HK-2 (cell line): Measurements from ENCODE around the gene ZNF333.
"Not testable (repeated sequence)": the region's sequence is repeated elsewhere in the genome, so short reads cannot be mapped to it uniquely, and the experiment has no call there.

Experiments
- DNase-seq: peaks from one replicate; pipeline ENCODE4 v3.0.0-alpha.2; 2018; ENCODE audit not compliant: unreplicated experiment

Gene ZNF333

DNA sequence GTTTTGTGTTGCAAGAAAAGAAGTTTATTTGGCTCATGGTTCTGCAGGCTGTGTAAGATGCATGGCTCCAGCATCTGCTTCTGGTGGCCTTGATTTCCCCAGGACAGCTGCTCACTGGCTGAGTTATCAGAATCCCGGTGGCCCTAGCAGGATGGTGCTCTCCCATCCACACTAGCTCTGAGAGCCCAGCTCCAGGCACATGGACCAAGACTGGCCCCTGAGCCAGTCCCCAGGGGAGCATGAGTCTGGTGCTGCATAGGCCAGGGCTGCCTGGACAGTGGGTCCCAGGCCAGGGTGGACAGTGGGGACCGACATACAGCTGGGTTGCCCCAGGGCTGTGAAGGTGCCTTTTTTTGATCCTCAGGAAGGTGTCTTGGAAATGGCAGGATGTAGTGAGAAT, 78.2 kb downstream of the ZNF333 start:
- no peak for DNase-seq

DNA sequence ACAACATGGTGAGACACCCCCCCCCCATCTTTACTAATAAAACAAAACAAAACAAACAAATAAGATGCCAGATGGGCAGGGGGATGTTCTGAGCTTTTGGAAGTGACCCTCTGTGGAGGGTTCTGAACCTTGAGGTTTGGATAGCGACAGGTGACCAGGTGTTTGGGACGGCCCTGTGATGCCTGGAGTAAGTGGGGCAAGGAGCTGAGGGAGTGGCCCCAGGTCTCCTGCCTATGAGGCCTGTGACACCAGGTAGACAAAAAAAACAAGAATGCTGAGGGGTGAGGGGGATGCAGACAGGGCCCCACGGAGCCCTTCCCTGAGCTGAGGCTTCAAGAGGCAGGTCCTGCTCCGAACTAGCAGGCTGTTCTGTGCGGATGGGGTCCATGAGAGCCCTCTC, 79.4 kb downstream of the ZNF333 start:
- DNase-seq, result no peak

DNA sequence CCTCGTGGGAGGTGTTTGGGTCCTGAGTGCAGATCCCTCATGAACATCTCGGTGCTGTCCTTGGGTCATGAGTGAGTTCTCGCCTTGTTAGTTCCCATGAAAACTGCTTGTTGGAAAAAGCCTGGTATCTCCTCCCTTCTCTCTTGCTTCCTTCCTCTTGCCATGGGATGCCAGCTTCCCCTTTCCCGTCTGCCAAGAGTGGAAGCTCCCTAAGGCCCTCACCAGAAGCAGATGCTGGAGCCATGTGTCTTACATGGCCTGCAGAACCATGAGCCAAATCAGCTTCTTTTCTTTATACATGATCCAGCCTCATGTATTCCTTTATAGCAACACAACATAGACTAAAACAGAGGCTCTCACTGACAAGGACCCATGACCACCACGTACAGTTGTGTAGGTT, 80.3 kb downstream of the ZNF333 start:
- no peak for DNase-seq

DNA sequence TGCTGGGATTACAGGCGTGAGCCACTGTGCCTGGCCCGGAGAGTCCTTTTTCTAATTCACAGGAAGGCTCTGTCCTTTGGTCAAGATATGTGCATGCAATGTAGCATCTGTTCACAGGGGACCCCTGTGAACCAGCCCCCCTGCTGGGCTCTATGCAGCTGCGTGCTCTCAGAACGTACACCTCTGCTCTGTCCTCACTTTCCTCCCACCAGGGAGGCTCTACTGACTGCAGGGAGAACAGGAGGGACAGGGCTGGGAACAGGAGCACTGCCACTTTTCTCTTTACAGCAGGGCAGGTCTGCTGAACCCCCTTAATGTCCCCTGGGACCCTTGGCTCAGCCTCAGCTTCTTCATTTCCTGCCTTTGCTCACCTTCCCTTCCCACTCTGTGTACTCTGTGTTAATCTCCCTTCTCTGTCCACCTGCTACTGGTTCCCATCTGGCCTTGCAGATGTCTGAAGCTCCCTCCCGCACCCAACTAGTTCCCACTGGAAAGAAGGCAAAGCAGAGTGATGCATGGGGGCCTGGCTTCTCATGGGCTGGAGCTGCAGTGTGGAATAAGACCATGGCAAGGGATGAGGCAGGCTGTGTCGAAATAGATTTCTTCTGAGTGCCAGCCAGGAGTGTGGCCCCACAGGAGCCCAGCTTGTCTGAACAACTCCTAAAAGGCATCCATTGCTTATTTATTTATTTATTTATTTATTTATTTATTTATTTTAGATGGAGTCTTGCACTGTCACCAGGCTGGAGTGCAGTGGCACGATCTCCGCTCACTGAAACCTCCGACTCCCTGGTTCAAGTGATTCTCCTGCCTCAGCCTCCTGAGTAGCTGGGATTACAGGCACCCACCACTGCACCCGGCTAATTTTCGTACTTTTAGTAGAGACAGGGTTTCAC, 81.3 kb downstream of the ZNF333 start:
- no peak for DNase-seq

DNA sequence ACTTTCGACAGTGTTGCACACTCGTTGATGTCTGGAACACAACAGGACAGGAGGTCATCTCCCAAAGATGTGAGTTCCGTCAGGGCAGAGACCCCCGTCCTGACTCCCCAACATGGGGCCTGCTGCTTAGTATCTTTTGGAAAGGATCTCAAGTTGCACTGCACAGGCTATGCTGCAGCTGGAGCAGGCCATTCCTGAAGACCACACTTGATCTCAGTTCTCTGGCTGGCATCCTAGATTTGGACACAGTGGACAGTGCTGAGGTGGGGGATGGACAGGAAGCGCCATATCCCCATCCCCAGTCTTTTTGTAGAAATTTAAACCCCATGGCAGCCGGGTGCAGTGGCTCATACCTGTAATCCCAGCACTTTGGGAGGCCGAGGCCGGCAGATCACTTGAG, 82.6 kb downstream of the ZNF333 start:
- no peak for DNase-seq

DNA sequence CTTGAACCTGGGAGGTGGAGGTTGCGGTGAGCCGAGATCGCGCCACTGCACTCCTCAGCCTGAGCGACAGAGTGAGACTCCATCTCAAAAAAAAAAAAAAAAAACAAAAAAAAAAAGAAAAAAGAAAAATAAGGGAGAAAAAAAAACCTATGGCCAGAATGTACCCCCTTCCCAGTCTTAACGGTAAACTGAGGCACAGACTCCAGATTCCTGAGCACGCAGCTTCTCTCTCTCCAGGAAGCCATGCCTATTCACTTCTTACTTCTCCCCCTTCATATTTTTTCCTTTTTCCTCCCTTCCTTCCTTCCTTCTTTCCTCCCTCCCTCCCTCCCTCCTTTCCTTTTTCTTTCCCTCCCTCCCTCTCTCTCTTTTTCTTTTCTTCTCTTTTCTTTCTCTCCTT, 83.1 kb downstream of the ZNF333 start:
- no peak for DNase-seq

DNA sequence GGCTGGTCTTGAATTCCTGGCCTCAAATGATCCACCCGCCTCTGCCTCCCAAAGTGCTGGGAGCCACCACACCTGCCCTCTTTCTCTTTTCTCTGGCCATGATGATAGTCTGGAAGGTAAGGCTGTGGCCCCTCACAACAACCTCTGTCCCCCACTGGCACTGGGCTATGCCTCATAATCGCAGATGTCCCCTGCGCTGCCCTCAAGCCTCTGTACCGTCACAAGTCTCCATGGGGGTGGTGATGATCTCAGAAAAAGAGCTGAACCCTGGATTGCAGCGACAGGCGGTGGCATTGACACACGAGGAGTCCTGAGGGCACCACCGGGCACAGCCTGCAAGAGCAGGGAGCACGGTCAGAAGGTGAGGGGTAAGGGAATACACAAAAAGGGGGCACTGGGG, 83.9 kb downstream of the ZNF333 start:
- not testable (repeated sequence) for DNase-seq

DNA sequence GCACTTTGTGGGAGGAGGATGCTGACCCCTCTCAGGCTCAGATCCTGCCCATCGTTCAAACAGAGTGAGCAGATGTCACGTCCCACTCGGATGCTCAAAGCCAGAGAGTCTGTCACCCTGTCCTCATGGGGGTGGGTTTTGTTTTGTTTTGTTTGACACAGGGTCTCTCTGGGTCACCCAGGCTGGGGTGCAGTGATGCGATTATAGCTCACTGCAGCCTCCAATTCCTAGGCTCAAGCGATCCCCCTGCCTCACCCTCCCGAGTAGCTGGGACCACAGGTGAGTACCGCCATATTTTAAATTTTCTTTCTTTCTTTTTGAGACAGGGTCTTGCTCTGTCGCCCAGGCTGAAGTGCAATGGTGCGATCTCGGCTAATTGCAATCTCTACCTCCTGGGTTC, 84.5 kb downstream of the ZNF333 start:
- no peak for DNase-seq

DNA sequence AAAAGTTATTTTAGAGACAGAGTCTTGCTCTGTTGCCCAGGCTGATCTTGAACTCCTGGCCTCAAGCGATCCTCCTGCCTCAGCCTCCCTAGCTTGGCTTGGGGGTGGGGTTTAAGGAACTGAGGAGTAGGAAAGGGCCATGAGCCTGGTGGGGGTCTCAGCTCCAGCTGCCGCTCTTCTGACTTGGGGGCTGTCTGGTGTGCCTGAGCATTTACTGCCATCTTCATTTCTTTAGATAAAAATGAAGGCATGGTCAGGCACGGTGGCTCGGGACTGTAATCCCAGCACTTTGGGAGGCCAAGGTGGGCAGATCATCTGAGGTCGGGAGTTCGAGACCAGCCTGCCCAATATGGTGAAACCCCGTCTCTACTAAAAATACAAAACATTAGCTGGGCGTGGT, 85.5 kb downstream of the ZNF333 start:
- not testable (repeated sequence) for DNase-seq

DNA sequence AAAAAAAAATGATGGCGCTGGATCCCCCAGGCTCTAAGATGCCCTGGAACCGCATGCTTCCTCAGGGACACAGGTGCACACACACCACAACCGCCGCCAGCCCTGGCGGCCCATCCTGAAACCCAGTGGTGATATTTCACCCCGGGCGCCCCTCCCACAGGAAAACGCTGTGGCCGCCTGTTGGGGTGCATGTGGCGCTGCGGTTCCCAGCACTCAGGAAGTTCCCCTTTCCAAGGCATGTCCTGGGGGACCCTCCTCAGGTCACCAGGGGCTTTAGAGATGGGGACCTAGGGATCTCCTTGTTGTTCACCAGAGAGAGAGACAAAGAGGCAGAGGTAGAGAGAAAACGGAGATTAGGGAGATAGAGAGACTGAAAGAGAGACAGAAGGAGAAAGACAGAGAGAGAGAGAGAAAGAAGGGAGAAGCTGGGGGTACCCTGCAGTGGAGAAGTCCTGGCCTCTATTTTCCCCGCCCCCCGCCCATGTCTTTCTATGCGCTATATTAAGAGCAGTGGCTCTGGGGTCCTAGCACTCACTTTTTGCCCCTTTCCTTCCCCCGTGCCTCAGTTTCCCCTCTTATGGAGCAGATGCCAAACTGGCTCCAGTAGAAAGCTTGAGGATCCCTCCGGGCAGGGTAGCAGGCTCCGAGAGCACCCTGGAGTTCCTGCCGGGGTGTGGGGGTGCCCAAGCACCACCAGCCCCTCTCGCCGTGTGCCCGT, 86.2 kb downstream of the ZNF333 start:
- no peak for DNase-seq

DNA sequence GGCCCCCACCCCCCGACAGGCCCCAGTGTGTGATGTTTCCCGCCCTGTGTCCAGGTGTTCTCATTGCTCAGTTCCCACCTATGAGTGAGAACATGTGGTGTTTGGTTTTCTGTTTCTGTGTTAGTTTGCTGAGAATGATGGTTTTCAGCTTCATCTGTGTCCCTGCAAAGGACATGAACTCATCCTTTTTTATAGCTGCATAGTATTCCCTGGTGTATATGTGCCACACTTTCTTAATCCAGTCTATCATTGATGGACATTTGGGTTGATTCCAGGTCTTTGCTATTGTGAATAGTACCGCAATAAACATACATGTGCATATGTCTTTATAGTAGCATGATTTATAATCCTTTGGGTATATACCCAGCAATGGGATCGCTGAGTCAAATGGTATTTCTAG, 87.8 kb downstream of the ZNF333 start:
- not testable (repeated sequence) for DNase-seq

DNA sequence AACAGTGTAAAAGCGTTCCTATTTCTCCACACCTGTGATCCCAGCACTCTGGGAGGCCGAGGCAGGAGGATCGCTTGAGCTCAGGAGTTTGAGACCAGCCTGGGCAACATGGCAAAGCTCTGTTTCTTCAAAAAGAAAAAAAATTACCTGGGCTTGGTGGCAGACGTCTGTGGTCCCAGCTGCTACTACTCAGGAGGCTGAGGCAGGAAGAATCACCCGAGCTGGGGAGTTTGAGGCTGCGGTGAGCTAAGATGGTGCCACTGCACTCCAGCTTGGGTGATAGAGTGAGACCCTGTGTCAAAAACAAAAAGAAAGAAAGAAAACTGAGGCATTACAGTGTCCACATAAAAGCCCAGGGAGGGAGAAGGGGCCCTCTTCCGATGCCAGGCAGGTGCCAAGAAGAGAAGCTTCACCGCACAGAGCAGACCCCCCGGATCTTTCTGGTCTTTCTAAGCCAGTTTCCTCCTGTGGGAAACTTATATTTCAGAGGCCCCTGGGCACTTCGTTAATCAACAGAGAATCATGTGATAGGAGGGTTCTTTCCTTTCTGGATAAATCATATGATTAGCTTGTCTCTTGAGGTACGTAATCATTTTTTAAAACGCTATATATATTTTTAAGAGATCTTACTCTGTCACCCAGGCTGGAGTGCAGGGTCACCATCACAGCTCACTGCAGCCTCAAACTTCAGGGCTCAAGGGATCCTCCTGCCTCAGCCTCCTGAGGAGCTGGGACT, 88.4 kb downstream of the ZNF333 start, which contains the start of gene ADGRE2:
Gene ADGRE2, minus strand, starts transcription at position 451 of the 736 bp plus-strand sequence. CDS start 1,804 bp downstream, outside the sequence.
- not testable (repeated sequence) for DNase-seq

DNA sequence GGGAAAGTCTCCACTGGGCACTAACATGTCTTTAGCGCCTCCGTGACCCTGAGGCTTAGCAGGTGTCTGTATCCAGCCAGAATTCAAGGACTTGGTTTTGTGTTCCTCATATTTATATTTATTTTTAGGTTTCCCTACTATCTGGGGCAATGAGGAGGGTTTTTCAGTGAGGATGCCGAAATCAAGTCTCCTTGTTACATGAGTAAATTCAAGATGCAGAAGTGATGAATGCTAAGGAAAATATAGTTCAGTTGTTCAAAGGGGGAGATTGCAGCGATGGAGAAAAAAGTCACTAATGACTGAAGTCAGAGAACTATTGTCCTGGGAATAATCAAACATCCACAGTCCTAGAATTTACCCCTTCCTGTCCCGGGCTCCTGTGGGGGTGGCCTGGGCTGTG, 89.3 kb downstream of the ZNF333 start:
- no peak for DNase-seq

DNA sequence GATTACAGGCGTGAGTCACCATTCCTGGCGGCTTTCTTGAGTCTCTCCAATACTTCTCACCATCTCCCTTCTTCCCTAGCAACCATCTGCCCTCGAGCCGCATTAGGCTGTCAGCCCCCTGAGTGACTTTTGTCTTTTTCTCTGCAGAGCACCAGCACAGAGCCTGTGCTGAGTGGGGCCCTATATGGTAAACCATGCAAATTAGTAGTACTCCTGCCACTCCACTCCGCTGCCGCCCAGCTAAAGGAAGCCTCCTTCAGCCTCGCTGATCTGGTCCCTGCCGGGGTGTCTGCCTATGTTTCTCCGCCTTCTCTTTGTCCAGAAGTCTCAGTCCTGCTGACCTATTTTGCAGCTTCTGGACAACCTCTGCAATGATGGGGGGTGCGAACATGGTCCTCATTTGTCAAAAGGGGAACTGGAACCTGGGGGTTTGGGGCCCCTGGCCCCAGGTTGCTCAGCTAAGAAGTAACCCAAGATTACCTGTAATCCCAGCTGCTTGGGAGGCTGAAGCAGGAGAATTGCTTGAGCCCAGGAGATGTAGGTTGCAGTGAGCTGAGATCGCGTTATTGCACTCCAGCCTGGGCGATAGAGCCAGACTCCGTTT, 90.9 kb downstream of the ZNF333 start:
- not testable (repeated sequence) for DNase-seq

DNA sequence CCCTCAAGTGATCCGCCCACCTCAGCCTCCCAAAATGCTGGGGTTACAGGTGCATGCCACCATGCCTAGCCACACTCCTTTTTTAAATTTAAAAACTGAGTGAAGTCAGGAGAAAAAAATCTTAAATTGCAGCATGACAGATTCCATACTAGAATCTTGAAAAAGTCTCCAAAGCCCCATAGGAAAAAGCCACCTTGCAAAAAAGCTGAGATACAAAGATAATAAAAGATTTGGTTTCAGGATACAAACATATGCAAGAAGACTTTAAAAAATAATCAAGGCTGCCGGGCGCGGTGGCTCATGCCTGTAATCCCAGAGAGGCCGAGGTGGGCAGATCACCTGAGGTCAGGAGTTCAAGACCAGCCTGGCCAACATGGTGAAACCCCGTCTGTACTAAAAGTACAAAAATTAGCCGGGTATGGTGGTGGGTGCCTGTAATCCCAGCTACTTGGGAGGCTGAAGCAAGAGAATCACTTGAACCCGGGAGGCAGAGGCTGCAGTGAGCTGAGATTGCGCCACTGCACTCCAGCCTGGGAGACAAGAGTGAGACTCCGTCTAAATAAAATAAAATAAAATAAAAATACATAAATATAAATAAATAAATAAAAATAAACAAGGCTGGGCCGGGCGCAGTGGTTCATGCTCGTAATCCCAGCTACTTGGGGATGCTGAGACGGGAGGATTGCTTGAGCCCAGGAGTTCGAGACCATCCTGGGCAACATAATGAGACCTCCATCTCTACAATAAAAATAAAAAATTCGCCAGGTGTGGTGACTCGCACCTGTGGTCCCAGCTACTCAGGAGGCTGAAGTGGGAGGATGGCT, 92.1 kb downstream of the ZNF333 start:
- not testable (repeated sequence) for DNase-seq

DNA sequence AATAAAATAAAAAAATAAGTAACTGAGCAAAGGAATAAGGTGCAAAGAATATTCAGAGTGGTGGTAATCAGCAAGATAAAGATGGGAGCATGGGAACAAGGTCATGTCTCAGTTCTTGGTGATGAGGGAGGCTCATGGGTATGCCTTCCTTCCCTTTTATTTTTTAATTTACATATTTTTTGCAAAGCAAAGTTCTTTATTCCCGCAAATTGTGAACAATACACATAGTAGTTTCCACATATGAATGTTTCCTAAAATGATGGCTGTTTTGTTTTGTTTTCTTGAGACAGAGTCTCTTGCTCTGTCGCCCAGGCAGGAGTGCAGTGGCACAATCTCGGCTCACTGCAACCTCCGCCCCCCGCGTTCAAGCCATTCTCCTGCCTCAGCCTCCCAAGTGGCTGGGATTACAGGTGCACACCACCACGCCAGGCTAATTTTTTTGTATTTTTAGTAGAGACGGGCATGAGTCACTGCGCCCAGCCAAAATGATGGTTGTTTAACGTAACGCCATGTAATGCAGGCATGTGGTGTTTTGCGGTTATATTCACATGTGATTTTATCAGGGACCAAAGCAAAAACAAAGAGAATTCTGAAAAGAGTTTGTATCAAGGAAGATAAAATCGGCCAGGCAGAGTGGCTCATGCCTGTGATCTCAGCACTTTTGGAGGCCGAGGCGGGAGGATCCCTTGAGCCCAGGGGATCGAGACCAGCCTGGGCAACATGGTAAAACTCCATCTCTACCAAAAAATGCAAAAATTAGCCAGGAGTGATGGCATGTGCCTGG, 93.0 kb downstream of the ZNF333 start:
- DNase-seq, result no peak
